Mesothelial cell of epicardium (in vitro differentiated cells): ENCODE measurements around the gene NCAPD2. TPM values are rescaled to one million over a fixed set of nuclear protein-coding genes. Genes with fewer than 3 reads are reported as not detected.

Experiments
- DNase-seq, 2 experiments: peaks; one replicate each; pipeline ENCODE4 v3.0.0; 2021; ENCODE audit warnings: low spot score in 2 of 2; ENCODE audit not compliant: unreplicated experiment in 2 of 2
- H3K27ac Mint-ChIP-seq: 2 replicates; pipeline ENCODE4 v1.8.0; 2021; ENCODE audit warnings: mixed read lengths
- H3K27me3 Mint-ChIP-seq: 2 replicates; pipeline ENCODE4 v1.8.0; 2021; ENCODE audit warnings: low read depth, mixed read lengths
- H3K36me3 Mint-ChIP-seq: 2 replicates; pipeline ENCODE4 v1.8.0; 2021; ENCODE audit warnings: mixed read lengths
- H3K4me1 Mint-ChIP-seq: 2 replicates; pipeline ENCODE4 v1.8.0; 2021; ENCODE audit warnings: mixed read lengths
- H3K4me3 Mint-ChIP-seq: 2 replicates; pipeline ENCODE4 v1.8.0; 2021; ENCODE audit warnings: mild to moderate bottlenecking, moderate library complexity, mixed read lengths
- H3K9me3 Mint-ChIP-seq: 2 replicates; pipeline ENCODE4 v1.8.0; 2021; ENCODE audit warnings: mixed read lengths
- total RNA-seq: library from RNA; stranded (reverse); gene quantifications from 3 replicates; pipeline ENCODE4 v1.2.1, GENCODE V29; 2021
- TF ChIP-seq, protein P1 (sequence below): fragments of 200-600 bp; sonication (generic); IDR thresholded peaks from one replicate; pipeline ENCODE4 v1.5.0; 2021; ENCODE audit warnings: antibody characterized with exemption; ENCODE audit not compliant: unreplicated experiment

The NCAPD2 gene
- total RNA-seq, 1 donor from 2014 or later: 56.3 TPM

DNA sequence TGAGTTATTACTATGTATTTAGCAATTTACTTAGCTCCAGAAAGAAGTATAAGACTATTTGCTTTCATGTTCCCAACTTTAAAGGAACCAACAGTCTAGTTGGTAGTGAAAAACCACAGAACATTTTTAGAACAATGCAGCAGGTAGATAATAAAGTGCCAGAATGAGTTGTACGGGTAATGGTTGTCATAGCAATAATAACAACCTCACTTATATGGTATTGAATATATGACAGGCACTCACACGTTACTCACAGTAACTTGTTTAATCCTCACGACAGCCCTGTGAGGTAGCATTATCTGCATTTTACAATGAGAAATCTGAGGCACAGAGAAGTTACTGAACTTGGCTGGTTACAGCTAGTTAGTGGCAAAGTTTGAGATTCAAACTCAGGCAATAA, 29.8 kb downstream of the NCAPD2 start:
- TF ChIP-seq, protein P1, sequence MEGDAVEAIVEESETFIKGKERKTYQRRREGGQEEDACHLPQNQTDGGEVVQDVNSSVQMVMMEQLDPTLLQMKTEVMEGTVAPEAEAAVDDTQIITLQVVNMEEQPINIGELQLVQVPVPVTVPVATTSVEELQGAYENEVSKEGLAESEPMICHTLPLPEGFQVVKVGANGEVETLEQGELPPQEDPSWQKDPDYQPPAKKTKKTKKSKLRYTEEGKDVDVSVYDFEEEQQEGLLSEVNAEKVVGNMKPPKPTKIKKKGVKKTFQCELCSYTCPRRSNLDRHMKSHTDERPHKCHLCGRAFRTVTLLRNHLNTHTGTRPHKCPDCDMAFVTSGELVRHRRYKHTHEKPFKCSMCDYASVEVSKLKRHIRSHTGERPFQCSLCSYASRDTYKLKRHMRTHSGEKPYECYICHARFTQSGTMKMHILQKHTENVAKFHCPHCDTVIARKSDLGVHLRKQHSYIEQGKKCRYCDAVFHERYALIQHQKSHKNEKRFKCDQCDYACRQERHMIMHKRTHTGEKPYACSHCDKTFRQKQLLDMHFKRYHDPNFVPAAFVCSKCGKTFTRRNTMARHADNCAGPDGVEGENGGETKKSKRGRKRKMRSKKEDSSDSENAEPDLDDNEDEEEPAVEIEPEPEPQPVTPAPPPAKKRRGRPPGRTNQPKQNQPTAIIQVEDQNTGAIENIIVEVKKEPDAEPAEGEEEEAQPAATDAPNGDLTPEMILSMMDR: no peak
- H3K36me3 Mint-ChIP-seq: peaks cover 54% of the 10 kb centered on the region
- peak overlapping the region; percentile 27 for H3K27ac Mint-ChIP-seq
- H3K27me3 Mint-ChIP-seq: no peaks in the 10 kb centered on the region
- H3K4me3 Mint-ChIP-seq: no peak overlapping the region
- no peaks in the 10 kb centered on the region for H3K9me3 Mint-ChIP-seq
- peaks cover 25% of the 10 kb centered on the region for H3K4me1 Mint-ChIP-seq
- DNase-seq: no peak

DNA sequence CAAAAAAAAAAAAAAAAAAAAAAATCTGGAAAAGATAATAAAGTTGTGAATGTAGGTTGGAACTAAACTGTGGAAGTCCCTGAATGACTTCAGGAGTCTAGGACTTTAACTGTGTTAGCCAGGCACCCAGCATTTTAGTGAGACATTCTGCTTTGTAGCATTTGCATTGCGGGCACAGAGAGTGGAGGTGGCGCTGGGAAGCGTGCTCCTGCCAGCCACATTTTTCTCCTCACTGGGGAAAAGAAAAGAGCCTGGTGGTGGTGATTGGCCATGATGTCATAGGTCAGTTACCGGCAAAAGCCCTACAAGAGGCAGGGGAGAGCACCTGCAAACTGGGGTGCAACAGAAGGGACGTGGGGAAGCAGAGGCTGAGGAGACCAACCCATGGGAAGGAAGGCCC, 30.7 kb downstream of the NCAPD2 start:
- H3K4me3 Mint-ChIP-seq: no peak overlapping the region
- H3K27ac Mint-ChIP-seq: no peak overlapping the region
- H3K27me3 Mint-ChIP-seq: no peaks in the 10 kb centered on the region
- TF ChIP-seq, protein P1: no peak
- H3K36me3 Mint-ChIP-seq: peaks cover 54% of the 10 kb centered on the region
- peaks cover 34% of the 10 kb centered on the region for H3K4me1 Mint-ChIP-seq
- DNase-seq: no peak
- H3K9me3 Mint-ChIP-seq: no peaks in the 10 kb centered on the region

- Mint-ChIP-seq H3K27ac (peak overlapping the region; percentile 62), H3K27me3 (no peaks in the 10 kb centered on the region), H3K4me3 (no peak overlapping the region), H3K36me3 (peaks cover 56% of the 10 kb centered on the region), H3K4me1 (peaks cover 48% of the 10 kb centered on the region), H3K9me3 (no peaks in the 10 kb centered on the region)
- no peak for DNase-seq
- TF ChIP-seq, protein P1: no peak
Observed at GRCh38 chr12:6526201-6526600, 32.3 kb downstream of the NCAPD2 start.

- Mint-ChIP-seq H3K4me1 (peaks cover 51% of the 10 kb centered on the region), H3K36me3 (peaks cover 53% of the 10 kb centered on the region), H3K4me3 (no peak overlapping the region), H3K9me3 (no peaks in the 10 kb centered on the region), H3K27me3 (no peaks in the 10 kb centered on the region), H3K27ac (peak overlapping the region; percentile 79)
- TF ChIP-seq, protein P1: no peak
- no peak for DNase-seq
Observed at GRCh38 chr12:6526766-6527525, 33.0 kb downstream of the NCAPD2 start.

DNA sequence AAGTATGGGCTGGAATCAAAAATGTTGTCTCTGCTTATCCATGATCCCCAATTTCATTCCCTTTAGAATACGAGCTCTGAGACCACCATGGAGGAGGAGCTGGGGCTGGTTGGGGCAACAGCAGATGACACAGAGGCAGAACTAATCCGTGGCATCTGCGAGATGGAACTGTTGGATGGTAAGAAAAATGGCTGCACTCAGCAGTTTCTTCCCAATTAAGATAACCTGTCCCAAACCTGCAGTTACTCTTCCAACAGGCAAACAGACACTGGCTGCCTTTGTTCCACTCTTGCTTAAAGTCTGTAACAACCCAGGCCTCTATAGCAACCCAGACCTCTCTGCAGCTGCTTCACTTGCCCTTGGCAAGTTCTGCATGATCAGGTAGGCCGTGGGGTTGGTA, 33.8 kb downstream of the NCAPD2 start:
- H3K36me3 Mint-ChIP-seq: peaks cover 50% of the 10 kb centered on the region

More for the DNA sequence above, 33.8 kb downstream of the NCAPD2 start:
- no peaks in the 10 kb centered on the region for H3K27me3 Mint-ChIP-seq
- peak overlapping the region; percentile 79 for H3K27ac Mint-ChIP-seq
- no peak for DNase-seq
- H3K4me1 Mint-ChIP-seq: peaks cover 59% of the 10 kb centered on the region
- H3K4me3 Mint-ChIP-seq: no peak overlapping the region
- H3K9me3 Mint-ChIP-seq: no peaks in the 10 kb centered on the region
- TF ChIP-seq, protein P1: no peak
